Urinary bladder (tissue), 4 donors: ENCODE results near the gene SLC25A41. TPM values are rescaled to one million over a fixed set of nuclear protein-coding genes. Genes with fewer than 3 reads are reported as not detected.
A peak's percentile ranks its signal among the peaks of the same experiment; 100 is the strongest.

Source experiments
- DNase-seq: peaks from one replicate; pipeline ENCODE4 v3.0.0-alpha.2; 2015; ENCODE audit errors: extremely low spot score
- H3K27ac ChIP-seq: one replicate; pipeline ENCODE4 v1.5.1; 2013; ENCODE audit warnings: low read depth, mild to moderate bottlenecking, moderate library complexity
- H3K36me3 ChIP-seq: one replicate; pipeline ENCODE4 v1.6.1; 2013; ENCODE audit warnings: mild to moderate bottlenecking, moderate library complexity; ENCODE audit not compliant: insufficient read depth
- H3K4me1 ChIP-seq: one replicate; pipeline ENCODE4 v1.6.1; 2013; ENCODE audit warnings: mild to moderate bottlenecking, moderate library complexity; ENCODE audit not compliant: insufficient read depth
- H3K4me3 ChIP-seq: one replicate; pipeline ENCODE4 v1.5.1; 2013; ENCODE audit warnings: low read depth, low read length
- WGBS: extraction: QIAGEN DNeasy Blood & Tissue Kit; methylation state at CpG from one replicate; pipeline ENCODE4 v1.1.7; 2013; 5-methylcytosine and 5-hydroxymethylcytosine counted together
- polyA plus RNA-seq: library from polyadenylated mRNA; stranded (reverse); fragments of 200-250 nt; gene quantifications from one replicate; pipeline ENCODE4 v1.2.3, GENCODE V29; 2013
- total RNA-seq: library from RNA; depleted of rRNA; stranded (reverse); fragments of >200 nt; gene quantifications from one replicate; pipeline ENCODE4 v1.2.3, GENCODE V29; 2014
- donor health status: healthy with polysubstance abuse.
- donor health status: healthy.

SLC25A41 gene
- total and polyA plus RNA-seq, 2 donors = 1.0 TPM; not detected in 1

DNA sequence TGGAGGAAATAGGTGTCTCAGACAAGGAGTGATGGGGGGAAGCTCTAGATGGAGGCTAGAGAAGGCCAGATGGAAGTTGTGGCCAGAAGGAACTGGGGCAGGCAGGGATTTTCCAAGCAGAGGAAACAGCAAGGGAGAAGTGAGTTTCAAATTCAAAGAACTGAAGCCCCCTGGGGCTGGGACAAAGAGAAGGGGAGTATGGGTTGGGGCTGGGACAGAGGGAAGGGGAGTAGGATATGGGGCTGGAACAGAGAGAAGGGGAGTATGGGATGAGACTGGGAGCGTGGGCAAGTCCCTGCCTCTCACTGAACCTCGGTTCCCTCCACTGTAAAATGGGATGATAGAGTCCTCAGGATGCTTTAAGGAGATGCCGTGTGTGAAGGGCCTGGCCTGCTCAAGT is 38.7 kb downstream of the SLC25A41 start:
- 90% methylated on average over 3 of the region's 3 CpGs for WGBS
- Histone ChIP-seq H3K36me3 (no peaks in the 10 kb centered on the region), H3K4me1 (no peaks in the 10 kb centered on the region), H3K27ac (no peak overlapping the region), H3K4me3 (no peak overlapping the region)
- no peak for DNase-seq

DNA sequence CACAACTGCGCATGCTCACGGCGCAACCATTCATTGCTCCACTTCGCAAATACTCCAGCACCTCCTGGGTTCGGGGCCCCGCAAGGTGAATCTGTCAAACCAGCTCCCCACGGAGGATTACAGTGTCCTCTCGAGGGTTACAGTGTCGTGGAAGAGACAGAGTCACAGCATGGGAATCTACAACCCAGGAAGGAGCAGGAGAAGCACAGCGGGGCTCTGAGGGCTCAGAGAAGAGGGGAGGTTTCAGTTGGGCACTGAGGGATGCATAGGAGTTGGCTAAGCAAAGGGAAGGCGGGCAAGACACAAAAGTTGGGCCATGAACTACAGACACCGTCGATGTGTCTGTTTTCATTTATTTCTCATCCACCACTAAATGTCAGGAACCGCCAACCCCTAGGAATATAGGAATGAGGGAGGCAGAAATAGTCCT is 39.6 kb downstream of the SLC25A41 start:
- Histone ChIP-seq H3K4me3 (peak overlapping the region; percentile 73), H3K4me1 (no peaks in the 10 kb centered on the region), H3K27ac (peak overlapping the region; percentile 94), H3K36me3 (no peaks in the 10 kb centered on the region)
- DNase-seq = no peak
- WGBS = 25% methylated on average over 14 of the region's 14 CpGs

DNA sequence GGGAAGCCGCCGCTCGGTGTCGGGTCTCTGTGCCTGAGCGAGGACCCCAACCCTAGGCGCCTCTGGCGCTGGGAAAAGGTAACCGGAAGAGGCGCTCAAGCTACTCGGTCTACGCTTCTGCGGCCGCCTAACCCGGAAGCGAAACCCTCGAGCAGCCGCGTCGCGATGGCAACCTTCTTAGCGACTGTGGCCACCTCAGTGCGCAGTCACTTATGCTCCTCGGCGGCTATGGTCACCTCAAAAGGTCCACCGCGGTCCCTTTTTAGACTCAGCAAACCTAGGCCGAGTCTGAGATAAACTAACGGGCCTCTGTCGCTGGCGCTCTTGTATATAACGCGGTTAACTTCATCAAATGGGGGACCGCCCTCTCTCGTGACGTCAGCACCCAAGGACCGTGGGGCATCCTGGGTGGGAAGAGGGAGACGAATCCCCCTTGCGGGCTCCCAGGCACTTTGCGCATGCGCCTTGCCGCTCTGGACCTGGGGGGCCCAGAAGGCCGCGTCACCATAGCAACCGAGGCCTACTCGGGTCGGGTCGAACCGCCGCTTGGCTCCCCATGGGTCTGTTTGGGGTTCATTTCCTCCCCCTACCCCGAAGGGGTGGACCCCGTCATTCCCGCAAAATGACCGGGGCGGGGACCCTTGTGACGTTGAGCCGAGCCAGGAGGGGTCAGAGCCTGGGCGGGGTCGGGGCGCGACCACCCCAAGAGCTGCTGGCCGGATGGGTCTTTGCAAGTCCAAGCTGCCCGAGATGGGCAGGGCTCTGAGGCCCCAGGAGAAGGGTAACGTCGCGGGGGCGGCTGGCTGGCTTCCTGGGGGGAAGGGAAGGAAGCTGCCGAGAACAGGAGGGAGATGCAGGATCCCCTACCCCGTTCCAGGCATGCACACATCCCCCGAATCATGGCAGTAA is 40.2 kb downstream of the SLC25A41 start, which contains the start of gene GTF2F1:
TSS of gene GTF2F1 (minus strand) at position 91 of the 909 bp plus-strand sequence. CDS start 169 bp downstream, outside the sequence.
- under 1% methylated on average over 69 of the region's 69 CpGs for WGBS
- peak; percentile 98 for DNase-seq
- Histone ChIP-seq H3K36me3 (no peaks in the 10 kb centered on the region), H3K4me3 (peak within 1 kb of the TSS; percentile 73), H3K4me1 (no peaks in the 10 kb centered on the region), H3K27ac (peak within 1 kb of the TSS; percentile 94)

DNA sequence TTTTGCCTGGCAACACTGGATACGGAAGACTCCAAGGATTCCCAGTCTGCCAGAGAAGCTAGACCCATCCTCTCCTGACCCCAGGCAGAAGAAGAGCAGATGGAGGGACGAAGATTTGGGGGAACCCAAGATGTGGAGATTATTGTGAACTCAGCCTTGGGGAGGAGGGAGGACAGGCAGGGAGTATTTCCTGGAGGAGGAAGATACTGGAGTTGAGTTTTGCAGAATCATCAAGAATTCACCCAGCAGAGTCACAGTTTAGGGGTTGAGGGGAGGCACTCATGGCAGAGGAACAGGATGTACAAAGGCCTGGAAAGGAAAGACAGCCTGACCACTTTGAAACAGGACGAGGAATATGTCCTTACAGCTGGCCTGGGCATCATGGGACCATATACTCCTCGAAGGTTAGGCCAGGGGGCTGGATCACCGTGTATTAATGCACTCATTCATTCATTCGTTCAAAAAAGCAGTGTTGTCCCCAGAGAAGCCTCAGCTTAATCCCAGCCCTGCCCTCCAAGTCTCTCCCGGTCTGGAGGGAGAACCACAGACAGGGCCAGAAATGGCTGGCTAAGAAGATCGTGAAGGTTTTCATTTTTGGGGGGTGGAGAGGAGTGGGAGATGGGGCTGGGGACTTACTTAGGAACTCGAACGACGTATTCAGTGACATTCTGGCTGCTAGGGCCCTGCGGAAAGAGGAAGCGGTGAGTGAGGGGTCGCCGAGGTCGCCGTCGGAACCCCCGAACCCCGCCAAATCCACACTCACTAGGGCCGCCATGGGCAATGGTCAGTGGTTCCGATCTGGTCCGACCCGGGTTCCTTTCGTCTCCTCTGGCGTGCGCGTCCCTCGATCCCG is 41.1 kb downstream of the SLC25A41 start:
- Histone ChIP-seq H3K36me3 (no peaks in the 10 kb centered on the region), H3K27ac (peak overlapping the region; percentile 78), H3K4me3 (peak overlapping the region; percentile 73), H3K4me1 (no peaks in the 10 kb centered on the region)
- WGBS = 7% methylated on average over 30 of the region's 30 CpGs
- no peak for DNase-seq

DNA sequence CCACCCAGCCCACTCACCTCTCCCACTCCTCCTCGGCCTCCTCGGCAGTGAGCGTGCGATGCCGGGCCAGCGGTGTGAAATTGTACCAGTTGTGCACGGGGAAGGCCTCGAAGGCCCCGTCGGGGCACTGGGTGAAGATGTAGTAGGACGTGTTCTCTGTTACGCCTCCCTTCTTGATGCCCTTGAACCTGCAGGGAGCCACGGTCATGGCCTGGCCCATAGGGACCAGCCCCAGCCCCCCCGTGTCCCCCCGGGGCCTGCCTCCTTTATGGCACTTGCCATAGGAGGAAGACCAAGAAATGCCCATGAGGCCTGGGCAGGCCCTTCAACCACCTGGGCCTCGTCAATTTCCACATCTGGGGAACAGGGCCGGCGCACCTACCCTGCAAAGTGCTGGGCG is 46.2 kb downstream of the SLC25A41 start:
- H3K36me3 ChIP-seq = peaks cover 10% of the 10 kb centered on the region
- H3K27ac ChIP-seq = no peak overlapping the region
- WGBS = 93% methylated on average over 19 of the region's 19 CpGs
- DNase-seq = no peak
- no peaks in the 10 kb centered on the region for H3K4me1 ChIP-seq
- H3K4me3 ChIP-seq = no peak overlapping the region

DNA sequence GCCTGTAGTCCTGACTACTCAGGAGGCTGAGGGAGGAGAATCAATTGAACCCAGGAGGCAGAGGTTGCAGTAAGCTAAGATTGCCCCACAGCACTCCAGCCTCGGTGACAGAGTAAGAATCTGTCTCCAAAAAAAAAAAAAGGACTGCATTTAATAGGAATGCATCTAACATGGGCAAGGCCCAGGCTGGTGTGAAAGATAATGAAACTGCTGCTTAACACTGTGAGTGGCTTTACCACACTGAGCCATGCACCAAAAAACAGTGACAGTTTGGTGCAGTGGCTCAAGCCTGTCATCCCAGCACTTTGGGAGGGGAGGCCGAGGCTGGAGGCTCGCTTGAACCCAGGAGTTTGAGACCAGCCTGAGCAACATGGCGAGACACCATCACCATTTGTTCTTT is 49.2 kb downstream of the SLC25A41 start:
- Histone ChIP-seq H3K27ac (no peak overlapping the region), H3K36me3 (peaks cover 16% of the 10 kb centered on the region), H3K4me1 (no peaks in the 10 kb centered on the region), H3K4me3 (no peak overlapping the region)
- WGBS = 96% methylated on average over 4 of the region's 4 CpGs
- no peak for DNase-seq

DNA sequence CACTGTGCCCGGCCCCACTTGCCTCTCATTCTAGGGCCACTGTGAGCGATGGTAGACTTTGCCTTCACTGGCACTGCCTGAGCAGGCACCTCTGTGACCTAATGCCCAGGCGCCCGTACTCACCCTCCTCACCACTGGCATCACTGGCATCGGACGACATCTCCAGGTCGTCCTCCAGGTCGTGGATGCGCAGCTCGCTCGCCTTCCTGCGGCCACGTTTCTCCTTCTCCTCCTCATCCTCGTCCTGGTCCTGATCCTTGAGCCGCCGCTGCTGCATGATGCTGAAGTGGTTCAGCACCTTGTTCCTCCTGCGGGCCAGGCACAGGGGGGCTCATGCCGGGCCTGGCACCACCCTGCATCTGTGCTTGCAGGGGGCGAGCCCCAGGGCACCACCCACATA is 50.4 kb downstream of the SLC25A41 start:
- Histone ChIP-seq H3K4me1 (no peaks in the 10 kb centered on the region), H3K27ac (no peak overlapping the region), H3K4me3 (no peak overlapping the region), H3K36me3 (peaks cover 16% of the 10 kb centered on the region)
- 95% methylated on average over 19 of the region's 19 CpGs for WGBS
- DNase-seq = no peak

DNA sequence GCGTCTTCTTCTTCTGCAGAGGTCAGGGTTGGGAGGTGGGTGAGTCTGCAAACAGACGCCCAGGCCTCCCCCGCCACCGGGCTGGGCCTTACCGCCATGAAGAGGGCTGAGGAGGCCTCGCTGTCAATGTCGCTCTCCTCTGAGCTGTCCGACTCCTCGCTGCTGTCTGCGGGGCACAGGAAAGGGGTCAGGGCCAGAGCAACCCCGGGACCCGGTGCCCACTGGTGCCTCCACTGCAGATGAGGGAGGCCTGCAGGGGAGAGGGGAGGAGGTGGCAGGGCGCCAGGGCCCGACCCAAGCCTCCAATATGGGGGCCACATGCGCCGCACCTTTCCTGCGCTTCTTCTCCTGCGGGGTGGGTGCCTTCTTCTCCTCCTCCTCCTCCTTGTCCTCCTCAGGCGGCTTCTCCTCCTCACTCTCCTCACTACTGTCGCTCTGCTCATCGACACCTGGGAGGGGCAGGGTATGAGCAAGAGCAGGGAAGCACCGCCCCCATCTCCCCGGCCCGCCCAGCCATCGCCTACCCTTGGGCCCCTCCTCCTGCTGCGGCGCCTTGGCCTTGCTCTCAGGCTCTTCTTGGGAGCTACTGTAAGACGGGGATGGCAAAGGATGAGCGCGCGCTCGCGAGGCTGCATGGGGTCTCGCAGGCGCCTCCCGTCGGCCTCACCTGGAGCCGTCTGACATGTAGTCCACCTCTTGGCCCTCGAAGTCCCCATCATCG is 52.4 kb downstream of the SLC25A41 start:
- peaks cover 13% of the 10 kb centered on the region for H3K36me3 ChIP-seq
- H3K4me3 ChIP-seq = no peak overlapping the region
- no peaks in the 10 kb centered on the region for H3K4me1 ChIP-seq

DNA sequence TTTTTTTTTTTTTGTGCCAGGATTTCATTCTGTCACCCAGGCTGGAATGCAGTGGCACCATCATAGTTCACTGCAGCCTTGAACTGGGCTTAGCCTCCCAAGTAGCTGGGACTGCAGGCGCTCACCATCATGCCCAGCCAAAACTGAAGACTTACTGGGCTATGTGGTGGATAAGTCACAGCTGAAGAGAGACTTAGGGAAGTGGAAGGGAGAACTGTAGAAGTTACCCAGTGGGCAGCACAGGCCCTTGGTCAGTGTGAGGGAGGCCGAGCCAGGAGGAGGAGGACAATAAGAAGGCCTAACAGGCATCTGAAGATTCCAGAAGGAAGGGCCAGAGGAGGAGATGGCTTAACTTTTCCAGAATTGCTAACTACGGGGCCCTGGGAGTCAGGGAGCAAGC is 53.8 kb downstream of the SLC25A41 start:
- no peak for DNase-seq
- Histone ChIP-seq H3K27ac (no peak overlapping the region), H3K4me3 (no peak overlapping the region), H3K36me3 (peaks cover 11% of the 10 kb centered on the region), H3K4me1 (no peaks in the 10 kb centered on the region)
- over 99% methylated on average over 3 of the region's 3 CpGs for WGBS

More for the DNA sequence above, 52.4 kb downstream of the SLC25A41 start:
- H3K27ac ChIP-seq = no peak overlapping the region
- DNase-seq = no peak
- WGBS = 95% methylated on average over 40 of the region's 40 CpGs

DNA sequence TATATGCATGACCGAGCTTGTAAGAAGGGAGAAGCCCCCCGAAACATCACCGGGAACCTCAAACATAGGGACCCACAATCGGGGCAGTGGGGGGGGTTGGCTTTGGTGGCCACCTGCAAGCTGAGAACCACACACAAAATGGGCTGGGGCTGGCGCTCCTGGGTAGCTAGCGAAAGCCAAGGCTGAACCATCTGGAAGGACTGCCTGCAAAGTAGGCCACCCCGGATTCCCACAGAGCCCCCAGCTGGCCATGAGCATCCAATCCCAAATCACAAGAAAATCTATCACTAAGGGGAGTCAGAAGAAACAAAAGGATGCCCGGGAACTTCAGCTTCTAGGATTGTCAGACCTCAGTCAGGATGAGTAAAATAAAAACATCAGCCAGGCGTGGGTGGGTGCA is 55.1 kb downstream of the SLC25A41 start:
- Histone ChIP-seq H3K4me1 (no peaks in the 10 kb centered on the region), H3K27ac (no peak overlapping the region), H3K36me3 (peaks cover 10% of the 10 kb centered on the region), H3K4me3 (no peak overlapping the region)
- DNase-seq = no peak
- WGBS = 70% methylated on average over 9 of the region's 9 CpGs

DNA sequence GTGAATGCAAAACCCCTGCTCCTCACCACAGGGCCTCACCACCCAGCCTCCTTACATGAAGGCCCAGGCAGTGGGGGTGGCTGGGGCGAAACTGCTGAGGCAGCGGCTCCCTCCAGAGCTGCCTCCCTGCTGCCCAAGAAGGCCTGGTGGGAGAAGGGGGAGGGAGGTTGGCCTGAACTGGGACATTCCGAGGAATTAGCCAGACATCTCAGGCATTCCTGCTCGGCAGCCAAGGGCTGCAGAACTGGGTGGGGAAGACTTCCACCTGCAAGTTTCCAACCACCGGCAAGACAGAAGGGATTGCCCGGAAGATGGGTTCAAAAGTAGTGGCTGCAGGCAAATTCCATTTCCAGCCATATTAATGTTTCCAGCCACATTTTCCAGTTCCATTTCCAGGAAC is 55.5 kb downstream of the SLC25A41 start:
- WGBS = 29% methylated on average over 6 of the region's 6 CpGs
- no peak for DNase-seq
- Histone ChIP-seq H3K36me3 (peaks cover 6% of the 10 kb centered on the region), H3K4me1 (no peaks in the 10 kb centered on the region), H3K4me3 (no peak overlapping the region), H3K27ac (no peak overlapping the region)

DNA sequence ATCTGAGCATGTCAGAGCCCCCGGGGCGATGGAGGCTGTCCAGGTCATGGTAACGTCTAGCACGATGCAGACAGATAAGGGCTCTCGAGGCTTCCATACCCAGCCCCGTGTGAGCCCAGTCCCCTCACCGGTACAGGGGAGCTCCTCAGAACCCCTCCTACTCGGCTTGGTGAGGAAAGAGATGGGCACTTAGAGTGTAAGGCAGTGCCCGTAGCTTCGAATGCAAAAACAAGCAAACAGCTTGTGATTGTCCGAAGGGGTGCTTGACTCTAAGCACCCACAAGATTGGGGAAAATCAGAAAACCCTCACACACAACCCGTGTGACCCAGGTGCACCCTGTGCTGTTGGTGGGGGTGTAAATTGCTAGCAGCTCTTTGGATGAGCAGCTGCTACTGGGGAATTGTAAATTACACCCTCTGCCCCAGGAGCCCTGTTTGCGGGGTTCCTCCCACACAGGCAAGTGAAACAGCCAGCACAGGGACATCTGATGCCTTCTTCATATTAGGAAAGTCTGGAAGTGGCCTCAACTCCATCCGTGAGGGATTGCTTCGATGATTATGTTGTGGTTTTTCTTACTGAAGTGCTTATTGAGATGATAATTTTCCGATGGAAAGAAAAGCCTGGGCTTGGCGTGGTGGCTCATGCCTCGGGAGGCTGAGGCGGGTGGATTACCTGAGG is 56.9 kb downstream of the SLC25A41 start:
- H3K27ac ChIP-seq = no peak overlapping the region

More for the DNA sequence above, 56.9 kb downstream of the SLC25A41 start:
- peaks cover 6% of the 10 kb centered on the region for H3K36me3 ChIP-seq
- no peaks in the 10 kb centered on the region for H3K4me1 ChIP-seq
- 65% methylated on average over 19 of the region's 19 CpGs for WGBS
- H3K4me3 ChIP-seq = no peak overlapping the region
- no peak for DNase-seq
